Measurements from ENCODE around the gene ATG7. TPM values are rescaled to one million over a fixed set of nuclear protein-coding genes. Genes with fewer than 3 reads are reported as not detected.

The ATG7 gene
- total RNA-seq, 1 experiment from 2014 or later = 29.3 TPM

- Histone ChIP-seq H3K9me3 (ENCODE audit: control insufficient read depth in 1 of 2, insufficient read depth in 1 of 2, low read depth in 1 of 2, low read length in 2 of 2) (no peaks in the 10 kb centered on the region), H2AFZ (ENCODE audit: low read depth, low read length, poor library complexity, severe bottlenecking) (no peak overlapping the region), H4K20me1 (ENCODE audit: insufficient read depth) (no peaks in the 10 kb centered on the region), H3K9me2 (ENCODE audit: insufficient read depth) (no peaks in the 10 kb centered on the region), H3K36me3 (ENCODE audit: control insufficient read depth in 1 of 2, insufficient read depth in 2 of 2, low read length in 2 of 2) (no peaks in the 10 kb centered on the region), H3K27me3 (ENCODE audit: insufficient read depth, low read length) (no peaks in the 10 kb centered on the region), H3K4me1 (ENCODE audit: control insufficient read depth in 1 of 2, insufficient read depth in 2 of 2, low read length in 2 of 2) (peaks cover 0 to 15% of the 10 kb centered on the region in 2 experiments; a peak in 3 of 4 replicates), H3K27ac (ENCODE audit: low read depth, low read length) (no peak overlapping the region), H3K4me3 (replicated peaks in 1 of 2; ENCODE audit: low read depth in 1 of 2, low read length in 2 of 2) (no peak overlapping the region), H3K9ac (ENCODE audit: low read length) (no peak overlapping the region), H3K4me2 (ENCODE audit: low read length) (no peak overlapping the region), H3K79me2 (ENCODE audit: insufficient read depth, low read length) (no peaks in the 10 kb centered on the region)
- intact Hi-C loops (cut with micrococcal nuclease) = no loop called here
- BruUV-seq (replicated peaks) = no TSS peak
- TF ChIP-seq ZNF274 (IDR thresholded peaks at IDR 0.05; ENCODE audit: low read depth, low read length) (no peak), FOSL1 (IDR thresholded peaks at IDR 0.05; ENCODE audit: low read depth) (no peak), SP1 (IDR thresholded peaks at IDR 0.05; ENCODE audit: low read depth) (no peak), CBX3 (IDR thresholded peaks at IDR 0.05; ENCODE audit: low read depth) (no peak), ZFX (IDR thresholded peaks at IDR 0.05) (no peak)
- ChIA-PET RAD21 (ENCODE audit: low non-redundant PET in 1 of 2, low total read pairs in 2 of 2, uncharacterized antibody in 2 of 2, unreplicated experiment in 2 of 2) (no interaction called here), CTCF (no interaction called here), POLR2A (no interaction called here)
- no peak for DNase-seq (ENCODE audit: low read depth, low spot score)
- ATAC-seq = no peak
These were observed 257.1 kb downstream of the ATG7 start for GRCh38 chr3:11529281-11529680.

- Histone ChIP-seq H3K27me3 (ENCODE audit: insufficient read depth, low read length) (no peaks in the 10 kb centered on the region), H3K27ac (ENCODE audit: low read depth, low read length) (no peak overlapping the region), H3K9me3 (ENCODE audit: control insufficient read depth in 1 of 2, insufficient read depth in 1 of 2, low read depth in 1 of 2, low read length in 2 of 2) (no peaks in the 10 kb centered on the region), H3K9ac (ENCODE audit: low read length) (no peak overlapping the region), H2AFZ (ENCODE audit: low read depth, low read length, poor library complexity, severe bottlenecking) (no peak overlapping the region), H3K4me2 (ENCODE audit: low read length) (no peak overlapping the region), H3K36me3 (ENCODE audit: control insufficient read depth in 1 of 2, insufficient read depth in 2 of 2, low read length in 2 of 2) (no peaks in the 10 kb centered on the region), H4K20me1 (ENCODE audit: insufficient read depth) (no peaks in the 10 kb centered on the region), H3K79me2 (ENCODE audit: insufficient read depth, low read length) (no peaks in the 10 kb centered on the region), H3K4me1 (ENCODE audit: control insufficient read depth in 1 of 2, insufficient read depth in 2 of 2, low read length in 2 of 2) (peaks cover 0 to 11% of the 10 kb centered on the region in 2 experiments; a peak in 2 of 4 replicates), H3K4me3 (replicated peaks in 1 of 2; ENCODE audit: low read depth in 1 of 2, low read length in 2 of 2) (no peak overlapping the region), H3K9me2 (ENCODE audit: insufficient read depth) (no peaks in the 10 kb centered on the region)
- DNase-seq (ENCODE audit: low read depth, low spot score) (no peak), ATAC-seq (no peak)
- CTCF ChIA-PET = no interaction called here
- RAD21 ChIA-PET (ENCODE audit: low non-redundant PET in 1 of 2, low total read pairs in 2 of 2, uncharacterized antibody in 2 of 2, unreplicated experiment in 2 of 2) = no interaction called here
- intact Hi-C loops (cut with micrococcal nuclease) = no loop called here
- BruUV-seq (replicated peaks) = no TSS peak
- POLR2A ChIA-PET = no interaction called here
- TF ChIP-seq ZBTB33 (IDR thresholded peaks at IDR 0.05; ENCODE audit: extremely low read depth, insufficient replicate concordance, low read length) (no peak), JUND (IDR thresholded peaks at IDR 0.05) (no peak), EZH2phosphoT487 (IDR thresholded peaks at IDR 0.05; ENCODE audit: borderline replicate concordance) (no peak), CEBPB (IDR thresholded peaks at IDR 0.05; ENCODE audit: low read depth) (no peak), MAX (IDR thresholded peaks at IDR 0.05) (no peak), ELF1 (IDR thresholded peaks at IDR 0.05; ENCODE audit: borderline replicate concordance, low read depth) (no peak), SRF (IDR thresholded peaks at IDR 0.05; ENCODE audit: low read depth) (no peak), TCF7L2 (IDR thresholded peaks at IDR 0.05; ENCODE audit: borderline replicate concordance, extremely low read depth, insufficient read depth, insufficient read length) (no peak), SP1 (IDR thresholded peaks at IDR 0.05; ENCODE audit: low read depth) (no peak), CBX3 (IDR thresholded peaks at IDR 0.05; ENCODE audit: low read depth) (no peak), POLR2AphosphoS5 (IDR thresholded peaks at IDR 0.05; ENCODE audit: low read depth, low read length) (no peak), REST (IDR thresholded peaks at IDR 0.05; ENCODE audit: low read depth) (no peak), FOSL1 (IDR thresholded peaks at IDR 0.05; ENCODE audit: low read depth) (no peak)
These were observed 258.0 kb downstream of the ATG7 start for GRCh38 chr3:11530153-11530721.

All from HCT116 (cell line).